ENCODE measurements around the gene CELSR1.
A peak's percentile ranks its signal among the peaks of the same experiment; 100 is the strongest.

The CELSR1 gene

GRCh38 chr22:46352691-46353386 lies 184.6 kb downstream of the CELSR1 start:
- no peak overlapping the region for H3K4ac ChIP-seq (ENCODE audit: low read depth, low read length)
- no peak overlapping the region for H3K14ac ChIP-seq (ENCODE audit: low read length)
- no peak overlapping the region for H3K27ac ChIP-seq (ENCODE audit: low read depth, low read length)
- H3K23ac ChIP-seq (ENCODE audit: low read length) = no peak overlapping the region
- no peaks in the 10 kb centered on the region for H3K79me2 ChIP-seq (ENCODE audit: control insufficient read depth, insufficient read depth, low read length, poor library complexity)
- no peak overlapping the region for H2BK5ac ChIP-seq (ENCODE audit: low read depth, low read length, poor library complexity)
- no peak overlapping the region for H2BK12ac ChIP-seq (ENCODE audit: low read length)
- no peak overlapping the region for H3K4me2 ChIP-seq (ENCODE audit: low read length)
- no peak overlapping the region for H4K8ac ChIP-seq (ENCODE audit: low read depth, low read length)
- H2BK120ac ChIP-seq (ENCODE audit: insufficient read depth, low read length, poor library complexity) = no peak overlapping the region
- no peaks in the 10 kb centered on the region for H3K27me3 ChIP-seq (ENCODE audit: insufficient read depth, low read length)
- H3K9me3 ChIP-seq (ENCODE audit: insufficient read depth, low read depth, low read length) = peaks cover 2% of the 10 kb centered on the region
- H4K91ac ChIP-seq (ENCODE audit: low read depth, low read length) = no peak overlapping the region
- H3K4me3 ChIP-seq (ENCODE audit: low read depth, low read length) = no peak overlapping the region
- peak in 1 of 2 donors; percentile 32 for DNase-seq
- no peak overlapping the region for H2AK5ac ChIP-seq (ENCODE audit: low read length)
- no peaks in the 10 kb centered on the region for H3K79me1 ChIP-seq (ENCODE audit: low read length)
- H3K4me1 ChIP-seq (ENCODE audit: control insufficient read depth in 1 of 2, insufficient read depth in 2 of 2, low read length in 2 of 2) = no peaks in the 10 kb centered on the region
- H3K18ac ChIP-seq (ENCODE audit: low read length) = no peak overlapping the region
- no peak overlapping the region for H2AFZ ChIP-seq (ENCODE audit: insufficient read depth, low read length, poor library complexity)
- H3K9ac ChIP-seq (ENCODE audit: low read length) = no peak overlapping the region
- peaks cover 85 to 90% of the 10 kb centered on the region in 2 experiments for H3K36me3 ChIP-seq (ENCODE audit: control insufficient read depth in 1 of 2, insufficient read depth in 2 of 2, low read length in 2 of 2)
- no peak overlapping the region for H4K12ac ChIP-seq (ENCODE audit: low read depth, low read length)
- WGBS (ENCODE audit: extremely low coverage, insufficient coverage, insufficient read length) = no CpG with 5 or more reads among the region's 20 CpGs

GRCh38 chr22:46352276-46352675 lies 185.1 kb downstream of the CELSR1 start:
- Histone ChIP-seq H4K91ac (ENCODE audit: low read depth, low read length) (no peak overlapping the region), H3K18ac (ENCODE audit: low read length) (no peak overlapping the region), H2BK5ac (ENCODE audit: low read depth, low read length, poor library complexity) (no peak overlapping the region), H3K4me1 (ENCODE audit: control insufficient read depth in 1 of 2, insufficient read depth in 2 of 2, low read length in 2 of 2) (no peaks in the 10 kb centered on the region), H3K23ac (ENCODE audit: low read length) (no peak overlapping the region), H2AFZ (ENCODE audit: insufficient read depth, low read length, poor library complexity) (no peak overlapping the region), H3K9me3 (ENCODE audit: insufficient read depth, low read depth, low read length) (peaks cover 2% of the 10 kb centered on the region), H4K12ac (ENCODE audit: low read depth, low read length) (no peak overlapping the region), H3K36me3 (ENCODE audit: control insufficient read depth in 1 of 2, insufficient read depth in 2 of 2, low read length in 2 of 2) (peaks cover 88 to 90% of the 10 kb centered on the region in 2 experiments), H3K4ac (ENCODE audit: low read depth, low read length) (no peak overlapping the region), H4K8ac (ENCODE audit: low read depth, low read length) (no peak overlapping the region), H2AK5ac (ENCODE audit: low read length) (no peak overlapping the region), H3K4me3 (ENCODE audit: low read depth, low read length) (no peak overlapping the region), H2BK12ac (ENCODE audit: low read length) (no peak overlapping the region), H3K79me2 (ENCODE audit: control insufficient read depth, insufficient read depth, low read length, poor library complexity) (no peaks in the 10 kb centered on the region), H2BK120ac (ENCODE audit: insufficient read depth, low read length, poor library complexity) (no peak overlapping the region), H3K9ac (ENCODE audit: low read length) (no peak overlapping the region), H3K79me1 (ENCODE audit: low read length) (no peaks in the 10 kb centered on the region), H3K4me2 (ENCODE audit: low read length) (no peak overlapping the region), H3K27me3 (ENCODE audit: insufficient read depth, low read length) (no peaks in the 10 kb centered on the region), H3K27ac (ENCODE audit: low read depth, low read length) (no peak overlapping the region), H3K14ac (ENCODE audit: low read length) (no peak overlapping the region)
- no peak for DNase-seq
- no CpG with 5 or more reads among the region's 10 CpGs for WGBS (ENCODE audit: extremely low coverage, insufficient coverage, insufficient read length)

GRCh38 chr22:46351767-46352166 lies 185.7 kb downstream of the CELSR1 start:
- no peak overlapping the region for H2BK120ac ChIP-seq (ENCODE audit: insufficient read depth, low read length, poor library complexity)
- no peak for DNase-seq
- no peak overlapping the region for H3K4me3 ChIP-seq (ENCODE audit: low read depth, low read length)
- no peak overlapping the region for H4K12ac ChIP-seq (ENCODE audit: low read depth, low read length)
- no peak overlapping the region for H2AK5ac ChIP-seq (ENCODE audit: low read length)
- no peak overlapping the region for H2BK12ac ChIP-seq (ENCODE audit: low read length)
- no peaks in the 10 kb centered on the region for H3K4me1 ChIP-seq (ENCODE audit: control insufficient read depth in 1 of 2, insufficient read depth in 2 of 2, low read length in 2 of 2)
- no peak overlapping the region for H3K4me2 ChIP-seq (ENCODE audit: low read length)
- no peak overlapping the region for H3K23ac ChIP-seq (ENCODE audit: low read length)
- H3K27ac ChIP-seq (ENCODE audit: low read depth, low read length) = no peak overlapping the region
- H4K8ac ChIP-seq (ENCODE audit: low read depth, low read length) = no peak overlapping the region
- H3K36me3 ChIP-seq (ENCODE audit: control insufficient read depth in 1 of 2, insufficient read depth in 2 of 2, low read length in 2 of 2) = peaks cover 87 to 89% of the 10 kb centered on the region in 2 experiments
- H3K79me2 ChIP-seq (ENCODE audit: control insufficient read depth, insufficient read depth, low read length, poor library complexity) = no peaks in the 10 kb centered on the region
- H3K79me1 ChIP-seq (ENCODE audit: low read length) = no peaks in the 10 kb centered on the region
- H3K9ac ChIP-seq (ENCODE audit: low read length) = no peak overlapping the region
- no peaks in the 10 kb centered on the region for H3K27me3 ChIP-seq (ENCODE audit: insufficient read depth, low read length)
- no peak overlapping the region for H2AFZ ChIP-seq (ENCODE audit: insufficient read depth, low read length, poor library complexity)
- H2BK5ac ChIP-seq (ENCODE audit: low read depth, low read length, poor library complexity) = no peak overlapping the region
- H3K9me3 ChIP-seq (ENCODE audit: insufficient read depth, low read depth, low read length) = peaks cover 2% of the 10 kb centered on the region
- H3K4ac ChIP-seq (ENCODE audit: low read depth, low read length) = no peak overlapping the region
- WGBS (ENCODE audit: extremely low coverage, insufficient coverage, insufficient read length) = no CpG with 5 or more reads among the region's 23 CpGs
- H3K14ac ChIP-seq (ENCODE audit: low read length) = no peak overlapping the region
- H4K91ac ChIP-seq (ENCODE audit: low read depth, low read length) = no peak overlapping the region
- H3K18ac ChIP-seq (ENCODE audit: low read length) = no peak overlapping the region

GRCh38 chr22:46351131-46351735 lies 186.2 kb downstream of the CELSR1 start:
- Histone ChIP-seq H2BK12ac (ENCODE audit: low read length) (no peak overlapping the region), H4K91ac (ENCODE audit: low read depth, low read length) (no peak overlapping the region), H3K4me3 (ENCODE audit: low read depth, low read length) (no peak overlapping the region), H2BK120ac (ENCODE audit: insufficient read depth, low read length, poor library complexity) (no peak overlapping the region), H3K79me2 (ENCODE audit: control insufficient read depth, insufficient read depth, low read length, poor library complexity) (no peaks in the 10 kb centered on the region), H3K4me2 (ENCODE audit: low read length) (no peak overlapping the region), H4K8ac (ENCODE audit: low read depth, low read length) (no peak overlapping the region), H3K79me1 (ENCODE audit: low read length) (no peaks in the 10 kb centered on the region), H2AFZ (ENCODE audit: insufficient read depth, low read length, poor library complexity) (no peak overlapping the region), H3K18ac (ENCODE audit: low read length) (no peak overlapping the region), H3K14ac (ENCODE audit: low read length) (no peak overlapping the region), H3K9ac (ENCODE audit: low read length) (no peak overlapping the region), H3K27ac (ENCODE audit: low read depth, low read length) (no peak overlapping the region), H3K23ac (ENCODE audit: low read length) (no peak overlapping the region), H4K12ac (ENCODE audit: low read depth, low read length) (no peak overlapping the region), H3K9me3 (ENCODE audit: insufficient read depth, low read depth, low read length) (peaks cover 2% of the 10 kb centered on the region), H3K36me3 (ENCODE audit: control insufficient read depth in 1 of 2, insufficient read depth in 2 of 2, low read length in 2 of 2) (peaks cover 87 to 88% of the 10 kb centered on the region in 2 experiments), H3K27me3 (ENCODE audit: insufficient read depth, low read length) (no peaks in the 10 kb centered on the region), H3K4me1 (ENCODE audit: control insufficient read depth in 1 of 2, insufficient read depth in 2 of 2, low read length in 2 of 2) (no peaks in the 10 kb centered on the region), H2BK5ac (ENCODE audit: low read depth, low read length, poor library complexity) (no peak overlapping the region), H2AK5ac (ENCODE audit: low read length) (no peak overlapping the region), H3K4ac (ENCODE audit: low read depth, low read length) (no peak overlapping the region)
- no CpG with 5 or more reads among the region's 28 CpGs for WGBS (ENCODE audit: extremely low coverage, insufficient coverage, insufficient read length)
- DNase-seq = no peak

Data from trophoblast cell (in vitro differentiated cells and primary cell).